WTC11 (cell line): ENCODE data around the gene SPNS2. TPM values are rescaled to one million over a fixed set of nuclear protein-coding genes. Genes with fewer than 3 reads are reported as not detected.

Experiments
- ATAC-seq: fragments of 200-7000 bp; cut with Tn5 transposase; 2 replicates; pipeline ENCODE4 v1.10.0; 2021; ENCODE audit warnings: mild to moderate bottlenecking, moderate library complexity
- CTCF ChIA-PET: fragments of 300-600 bp; sonication (Branson Sonifier 250); formaldehyde crosslinking; loops from one replicate; lab custom pipeline; 2021; ENCODE audit warnings: antibody characterized with exemption; lab: Charles Lee
- POLR2A ChIA-PET: fragments of 350-600 bp; sonication (Branson Sonifier 250); formaldehyde crosslinking; loops from one replicate; lab custom pipeline; 2021; ENCODE audit warnings: antibody characterized with exemption; lab: Charles Lee
- DNase-seq: peaks from one replicate; pipeline ENCODE4 v3.0.0; 2021; ENCODE audit warnings: low spot score
- H3K27ac Mint-ChIP-seq: 2 replicates; pipeline ENCODE4 v1.8.0; 2021; ENCODE audit warnings: mixed read lengths
- H3K27me3 Mint-ChIP-seq: 2 replicates; pipeline ENCODE4 v1.8.0; 2021; ENCODE audit warnings: low read depth, mild to moderate bottlenecking, moderate library complexity, mixed read lengths
- H3K36me3 Mint-ChIP-seq: 2 replicates; pipeline ENCODE4 v1.8.0; 2021; ENCODE audit warnings: mixed read lengths
- H3K4me1 Mint-ChIP-seq: 2 replicates; pipeline ENCODE4 v1.8.0; 2022; ENCODE audit warnings: mixed read lengths
- H3K4me3 Mint-ChIP-seq: 2 replicates; pipeline ENCODE4 v1.8.0; 2021; ENCODE audit warnings: mild to moderate bottlenecking, moderate library complexity, mixed read lengths
- H3K9me3 Mint-ChIP-seq: 2 replicates; pipeline ENCODE4 v1.8.0; 2021; ENCODE audit warnings: mixed read lengths
- AFF4 ChIP-seq: sonication (generic); formaldehyde crosslinking; IDR thresholded peaks from 2 replicates; pipeline ENCODE4 v1.8.1; 2023; ENCODE audit warnings: mild to moderate bottlenecking, missing genetic modification reagents, borderline replicate concordance
- ATF2 ChIP-seq: sonication (generic); formaldehyde crosslinking; IDR thresholded peaks from 2 replicates; pipeline ENCODE4 v1.8.1; 2022; ENCODE audit warnings: low read depth, missing genetic modification reagents, borderline replicate concordance
- CDX4 ChIP-seq: fragments of 250-450 bp; sonication (Bioruptor Pico); IDR thresholded peaks from 2 replicates; pipeline ENCODE4 v1.9.0; 2021; ENCODE audit warnings: moderate library complexity, mild to moderate bottlenecking, inconsistent platforms, borderline replicate concordance
- OVOL2 ChIP-seq: fragments of 250-450 bp; sonication (Bioruptor Pico); IDR thresholded peaks from 2 replicates; pipeline ENCODE4 v1.9.0; 2021; ENCODE audit warnings: mild to moderate bottlenecking, borderline replicate concordance
- RELA ChIP-seq: sonication (generic); formaldehyde crosslinking; IDR thresholded peaks from 2 replicates; pipeline ENCODE4 v1.8.1; 2022; ENCODE audit warnings: missing genetic modification reagents, mild to moderate bottlenecking, borderline replicate concordance
- STAT6 ChIP-seq: sonication (generic); formaldehyde crosslinking; conservative IDR thresholded peaks from 2 replicates; pipeline ENCODE4 v1.8.1; 2023; ENCODE audit warnings: mild to moderate bottlenecking, low read depth, missing genetic modification reagents, moderate library complexity
- TCF7 ChIP-seq: sonication (generic); formaldehyde crosslinking; IDR thresholded peaks from 2 replicates; pipeline ENCODE4 v1.8.0; 2022; ENCODE audit warnings: mild to moderate bottlenecking, low read depth, missing genetic modification reagents, moderate library complexity
- TP53 ChIP-seq: sonication (generic); formaldehyde crosslinking; IDR thresholded peaks from 2 replicates; pipeline ENCODE4 v1.8.1; 2023; ENCODE audit warnings: mild to moderate bottlenecking, missing genetic modification reagents
- USF2 ChIP-seq: sonication (generic); formaldehyde crosslinking; IDR thresholded peaks from 2 replicates; pipeline ENCODE4 v1.8.1; 2023; ENCODE audit warnings: mild to moderate bottlenecking, missing genetic modification reagents, moderate library complexity
- ZNF232 ChIP-seq: sonication (generic); formaldehyde crosslinking; IDR thresholded peaks from 2 replicates; pipeline ENCODE4 v1.8.0; 2022; ENCODE audit warnings: mild to moderate bottlenecking, missing genetic modification reagents
- ZNF317 ChIP-seq: sonication (generic); formaldehyde crosslinking; IDR thresholded peaks from 2 replicates; pipeline ENCODE4 v1.8.1; 2023; ENCODE audit warnings: low read depth, mild to moderate bottlenecking, moderate library complexity, missing genetic modification reagents, borderline replicate concordance
- ZNF396 ChIP-seq: fragments of 250-450 bp; sonication (Bioruptor Pico); IDR thresholded peaks from 2 replicates; pipeline ENCODE4 v1.8.0; 2021; ENCODE audit warnings: mild to moderate bottlenecking, moderate library complexity, borderline replicate concordance
- ZNF512 ChIP-seq: sonication (generic); formaldehyde crosslinking; IDR thresholded peaks from 2 replicates; pipeline ENCODE4 v1.8.1; 2022; ENCODE audit warnings: missing genetic modification reagents, borderline replicate concordance
- total RNA-seq: library from RNA; stranded (reverse); gene quantifications from 3 replicates; pipeline ENCODE4 v1.2.3, GENCODE V29; 2021

SPNS2 gene
- total RNA-seq, 1 experiment from 2014 or later, result 0.87 TPM

GRCh38 chr17:4551796-4552525 is 53.3 kb downstream of the SPNS2 start:
- no peak for DNase-seq
- ChIA-PET CTCF (interaction anchor here (1.1 to 1.7 kb wide), 4 partner anchors 9 to 81 kb away, joined by 3 to 6 read pairs (median 4); partner anchors contain the start of gene GGT6), POLR2A (interaction anchor here (1.7 kb wide), 1 partner anchor 14 kb away, joined by 7 read pairs; no protein-coding TSS in a partner anchor)
- Mint-ChIP-seq H3K4me3 (no peak overlapping the region), H3K9me3 (no peaks in the 10 kb centered on the region), H3K27ac (no peak overlapping the region), H3K4me1 (peaks cover 32% of the 10 kb centered on the region), H3K36me3 (peaks cover 50% of the 10 kb centered on the region), H3K27me3 (no peaks in the 10 kb centered on the region)
- no peak for TF ChIP-seq ZNF396 (CRISPR knock-in tag)
- TF ChIP-seq TCF7 (CRISPR knock-in tag), result no peak
- no peak for TF ChIP-seq ZNF512 (CRISPR knock-in tag)
- no peak for TF ChIP-seq ZNF232 (CRISPR knock-in tag)
- no peak for TF ChIP-seq OVOL2 (CRISPR knock-in tag)
- TF ChIP-seq USF2 (CRISPR knock-in tag), result no peak
- no peak for TF ChIP-seq ATF2
- no peak for TF ChIP-seq ZNF317 (CRISPR knock-in tag)
- no peak for TF ChIP-seq TP53 (CRISPR knock-in tag)
- TF ChIP-seq RELA (CRISPR knock-in tag), result no peak
- TF ChIP-seq STAT6 (CRISPR knock-in tag), result no peak
- TF ChIP-seq AFF4 (CRISPR knock-in tag), result no peak
- no peak for TF ChIP-seq CDX4 (CRISPR knock-in tag)
- no peak for ATAC-seq
